Keratinocyte (primary cell): ENCODE results near the gene VPS37C. TPM values are rescaled to one million over a fixed set of nuclear protein-coding genes. Genes with fewer than 3 reads are reported as not detected.

Experiments
- DNase-seq: peaks from one replicate; pipeline ENCODE4 v3.0.0-alpha.2; 2011; ENCODE audit warnings: low read depth, missing footprints, low spot score
- FAIRE-seq: peaks from 2 replicates; lab custom pipeline; 2011; peaks lifted over from hg19 to GRCh38; lab: Jason Lieb, UNC
- H2AFZ ChIP-seq: 2 replicates; pipeline ENCODE4 v1.6.0; 2012; ENCODE audit warnings: low read length, control low read depth, inconsistent platforms; ENCODE audit not compliant: control insufficient read depth
- H3K27ac ChIP-seq: 2 replicates; pipeline ENCODE4 v1.5.1; 2011; ENCODE audit warnings: low read length; ENCODE audit not compliant: control insufficient read depth, insufficient read depth
- H3K27me3 ChIP-seq: 3 replicates; pipeline ENCODE4 v1.6.0; 2011; ENCODE audit warnings: low read length; ENCODE audit not compliant: control insufficient read depth, insufficient read depth; ENCODE audit errors: extremely low read depth
- H3K36me3 ChIP-seq, 2 experiments: 2 replicates in 1 of 2; 3 replicates in 1 of 2; pipeline ENCODE4 v1.5.1; 2011; ENCODE audit warnings: low read length in 2 of 2, mild to moderate bottlenecking in 1 of 2; ENCODE audit not compliant: control insufficient read depth in 2 of 2, insufficient read depth in 2 of 2; ENCODE audit errors: extremely low read depth in 1 of 2
- H3K4me1 ChIP-seq: 3 replicates; pipeline ENCODE4 v1.5.1; 2011; ENCODE audit warnings: low read length; ENCODE audit not compliant: control insufficient read depth, insufficient read depth; ENCODE audit errors: extremely low read depth
- H3K4me2 ChIP-seq: 3 replicates; pipeline ENCODE4 v1.6.0; 2011; ENCODE audit warnings: low read depth, low read length; ENCODE audit not compliant: control insufficient read depth, insufficient read depth; ENCODE audit errors: extremely low read depth
- H3K4me3 ChIP-seq, 3 experiments: fragments of 200-600 bp in 1 of 3; sonication (generic) in 1 of 3; 2 replicates in 2 of 3; 3 replicates in 1 of 3; pipeline ENCODE4 v1.5.1; 2011 to 2016; ENCODE audit warnings: low read length in 3 of 3, mild to moderate bottlenecking in 3 of 3, control low read depth in 2 of 3, inconsistent platforms in 1 of 3, low read depth in 1 of 3, mixed read lengths in 1 of 3, mixed run types in 1 of 3, moderate library complexity in 1 of 3; ENCODE audit not compliant: control insufficient read depth in 2 of 3, insufficient read depth in 2 of 3; ENCODE audit errors: extremely low read depth in 1 of 3
- H3K79me2 ChIP-seq: 2 replicates; pipeline ENCODE4 v1.6.0; 2012; ENCODE audit warnings: low read length; ENCODE audit not compliant: control insufficient read depth, insufficient read depth
- H3K9ac ChIP-seq: 3 replicates; pipeline ENCODE4 v1.6.0; 2011; ENCODE audit warnings: low read length; ENCODE audit not compliant: control insufficient read depth, insufficient read depth; ENCODE audit errors: extremely low read depth
- H3K9me1 ChIP-seq: 3 replicates; pipeline ENCODE4 v1.6.0; 2011; ENCODE audit warnings: low read length; ENCODE audit not compliant: control insufficient read depth, insufficient read depth; ENCODE audit errors: extremely low read depth
- H3K9me3 ChIP-seq: 2 replicates; pipeline ENCODE4 v1.5.1; 2012; ENCODE audit warnings: low read depth, low read length; ENCODE audit not compliant: control insufficient read depth
- H4K20me1 ChIP-seq: 3 replicates; pipeline ENCODE4 v1.6.0; 2011; ENCODE audit warnings: low read length; ENCODE audit not compliant: control insufficient read depth, insufficient read depth; ENCODE audit errors: extremely low read depth
- EZH2 ChIP-seq: IDR thresholded peaks from one replicate; pipeline ENCODE4 v1.6.1; 2012; ENCODE audit warnings: inconsistent platforms, mild to moderate bottlenecking, low read length, moderate library complexity
- dilution Hi-C: fragments of 300-500 bp; cut with MboI; formaldehyde crosslinking; loops from one replicate; pipeline ENCODE4 v1.7.0; 2020; ENCODE audit warnings: low sequenced_read_pairs; ENCODE audit not compliant: extremely low pct_ligation_motif_present
- polyA plus RNA-seq, 5 experiments: library from polyadenylated mRNA; depleted of rRNA in 3 of 5; stranded (reverse) in 3 of 5; stranded (forward) in 1 of 5; unstranded in 1 of 5; fragments of >200 nt; gene quantifications; 1 replicate in 1 of 5; 2 replicates in 3 of 5; 3 replicates in 1 of 5; pipeline versions ENCODE4 v1.2.1 to v1.2.3, GENCODE V29; 2011 to 2012; ENCODE audit warnings: missing spikeins in 2 of 5, low read depth in 1 of 5, low replicate concordance in 1 of 5
- TF ChIP-seq, protein P1 (sequence below), 3 experiments: IDR thresholded peaks in 1 of 3; conservative IDR thresholded peaks in 1 of 3; optimal IDR thresholded peaks in 1 of 3; 2 replicates in 2 of 3; 3 replicates in 1 of 3; pipeline versions ENCODE3 to v1.5.1; 2011; ENCODE audit warnings: low read length in 3 of 3, mild to moderate bottlenecking in 3 of 3, moderate library complexity in 2 of 3, control low read depth in 1 of 3, inconsistent platforms in 1 of 3; ENCODE audit not compliant: insufficient read depth in 2 of 3; ENCODE audit errors: extremely low read depth in 1 of 3

VPS37C gene
- polyA plus RNA-seq, 1 donor (not counting 4 experiments of a cell fraction or from before 2014, with no cell fraction given): 8.0 TPM

- H3K79me2 ChIP-seq: peaks cover 44% of the 10 kb centered on the region
- dilution Hi-C loops: no loop called here
Measured at GRCh38 chr11:61147271-61147670, 14.0 kb downstream of the VPS37C start.

GRCh38 chr11:61146416-61146815 is 14.8 kb downstream of the VPS37C start:
- peaks cover 3% of the 10 kb centered on the region for H4K20me1 ChIP-seq
- peaks cover 0 to 6% of the 10 kb centered on the region in 2 experiments for H3K36me3 ChIP-seq
- H3K9ac ChIP-seq: no peak overlapping the region
- no peaks in the 10 kb centered on the region for H3K27me3 ChIP-seq
- DNase-seq (no peak), FAIRE-seq (no peak)
- TF ChIP-seq, protein P1, sequence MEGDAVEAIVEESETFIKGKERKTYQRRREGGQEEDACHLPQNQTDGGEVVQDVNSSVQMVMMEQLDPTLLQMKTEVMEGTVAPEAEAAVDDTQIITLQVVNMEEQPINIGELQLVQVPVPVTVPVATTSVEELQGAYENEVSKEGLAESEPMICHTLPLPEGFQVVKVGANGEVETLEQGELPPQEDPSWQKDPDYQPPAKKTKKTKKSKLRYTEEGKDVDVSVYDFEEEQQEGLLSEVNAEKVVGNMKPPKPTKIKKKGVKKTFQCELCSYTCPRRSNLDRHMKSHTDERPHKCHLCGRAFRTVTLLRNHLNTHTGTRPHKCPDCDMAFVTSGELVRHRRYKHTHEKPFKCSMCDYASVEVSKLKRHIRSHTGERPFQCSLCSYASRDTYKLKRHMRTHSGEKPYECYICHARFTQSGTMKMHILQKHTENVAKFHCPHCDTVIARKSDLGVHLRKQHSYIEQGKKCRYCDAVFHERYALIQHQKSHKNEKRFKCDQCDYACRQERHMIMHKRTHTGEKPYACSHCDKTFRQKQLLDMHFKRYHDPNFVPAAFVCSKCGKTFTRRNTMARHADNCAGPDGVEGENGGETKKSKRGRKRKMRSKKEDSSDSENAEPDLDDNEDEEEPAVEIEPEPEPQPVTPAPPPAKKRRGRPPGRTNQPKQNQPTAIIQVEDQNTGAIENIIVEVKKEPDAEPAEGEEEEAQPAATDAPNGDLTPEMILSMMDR (optimal IDR thresholded peaks at IDR 0.05 in 1 of 3, IDR thresholded peaks at IDR 0.05 in 1 of 3, conservative IDR thresholded peaks at IDR 0.05 in 1 of 3; ENCODE audit: extremely low read depth in 1 of 3, insufficient read depth in 2 of 3, low read length in 3 of 3): no peak
- TF ChIP-seq EZH2: no peak
- H3K9me3 ChIP-seq: no peaks in the 10 kb centered on the region
- peaks cover 41% of the 10 kb centered on the region for H3K79me2 ChIP-seq
- no peak overlapping the region for H3K4me3 ChIP-seq
- no peak overlapping the region for H3K4me2 ChIP-seq
- H3K4me1 ChIP-seq: peaks cover 14% of the 10 kb centered on the region
- H3K9me1 ChIP-seq: no peaks in the 10 kb centered on the region
- H3K27ac ChIP-seq: no peak overlapping the region
- no peak overlapping the region for H2AFZ ChIP-seq
- dilution Hi-C loops: no loop called here

More at GRCh38 chr11:61147271-61147670, 14.0 kb downstream of the VPS37C start:
- H4K20me1 ChIP-seq: no peaks in the 10 kb centered on the region
- H3K27me3 ChIP-seq: no peaks in the 10 kb centered on the region
- peaks cover 0 to 6% of the 10 kb centered on the region in 2 experiments for H3K36me3 ChIP-seq
- no peak overlapping the region for H3K4me3 ChIP-seq
- H3K4me2 ChIP-seq: no peak overlapping the region
- peaks cover 14% of the 10 kb centered on the region for H3K4me1 ChIP-seq
- no peaks in the 10 kb centered on the region for H3K9me1 ChIP-seq
- TF ChIP-seq, protein P1 (optimal IDR thresholded peaks at IDR 0.05 in 1 of 3, IDR thresholded peaks at IDR 0.05 in 1 of 3, conservative IDR thresholded peaks at IDR 0.05 in 1 of 3; ENCODE audit: extremely low read depth in 1 of 3, insufficient read depth in 2 of 3, low read length in 3 of 3): no peak
- TF ChIP-seq EZH2: no peak
- no peak overlapping the region for H3K27ac ChIP-seq
- DNase-seq (no peak), FAIRE-seq (no peak)
- H2AFZ ChIP-seq: no peak overlapping the region
- H3K9ac ChIP-seq: no peak overlapping the region
- no peaks in the 10 kb centered on the region for H3K9me3 ChIP-seq
